Measurements from ENCODE around the gene ZBTB46.

The ZBTB46 gene

GRCh38 chr20:63765082-63765873 is 65.8 kb downstream of the ZBTB46 start:
- no peak for DNase-seq

GRCh38 chr20:63759377-63759901 is 71.6 kb downstream of the ZBTB46 start:
- no peak for DNase-seq

GRCh38 chr20:63758152-63758551 is 72.9 kb downstream of the ZBTB46 start:
- no peak for DNase-seq

GRCh38 chr20:63756648-63756991 is 74.4 kb downstream of the ZBTB46 start:
- DNase-seq, result no peak

GRCh38 chr20:63755933-63756647 is 75.0 kb downstream of the ZBTB46 start:
- DNase-seq, result no peak

- DNase-seq, result no peak
Measured at GRCh38 chr20:63754008-63754407, 77.1 kb downstream of the ZBTB46 start.

GRCh38 chr20:63753381-63753780 is 77.7 kb downstream of the ZBTB46 start:
- DNase-seq, result no peak

- no peak for DNase-seq
Measured at GRCh38 chr20:63752411-63753101, 78.5 kb downstream of the ZBTB46 start.

GRCh38 chr20:63751471-63752271 is 79.4 kb downstream of the ZBTB46 start:
- no peak for DNase-seq

GRCh38 chr20:63750807-63751470 is 80.1 kb downstream of the ZBTB46 start:
- no peak for DNase-seq

GRCh38 chr20:63749597-63750508 is 81.2 kb downstream of the ZBTB46 start:
- no peak for DNase-seq

- DNase-seq, result no peak
Measured at GRCh38 chr20:63748934-63749270, 82.2 kb downstream of the ZBTB46 start.

GRCh38 chr20:63748070-63748933 is 82.8 kb downstream of the ZBTB46 start:
- DNase-seq, result no peak

GRCh38 chr20:63747622-63748069 is 83.4 kb downstream of the ZBTB46 start:
- DNase-seq, result no peak

GRCh38 chr20:63746751-63747315 is 84.2 kb downstream of the ZBTB46 start:
- DNase-seq, result no peak

GRCh38 chr20:63745961-63746731 is 84.9 kb downstream of the ZBTB46 start:
- no peak for DNase-seq

- no peak for DNase-seq
Measured at GRCh38 chr20:63745424-63745805, 85.6 kb downstream of the ZBTB46 start.

GRCh38 chr20:63744574-63745423 is 86.3 kb downstream of the ZBTB46 start:
- DNase-seq, result no peak
